ENCODE data around the gene IRF2BPL.

DNA sequence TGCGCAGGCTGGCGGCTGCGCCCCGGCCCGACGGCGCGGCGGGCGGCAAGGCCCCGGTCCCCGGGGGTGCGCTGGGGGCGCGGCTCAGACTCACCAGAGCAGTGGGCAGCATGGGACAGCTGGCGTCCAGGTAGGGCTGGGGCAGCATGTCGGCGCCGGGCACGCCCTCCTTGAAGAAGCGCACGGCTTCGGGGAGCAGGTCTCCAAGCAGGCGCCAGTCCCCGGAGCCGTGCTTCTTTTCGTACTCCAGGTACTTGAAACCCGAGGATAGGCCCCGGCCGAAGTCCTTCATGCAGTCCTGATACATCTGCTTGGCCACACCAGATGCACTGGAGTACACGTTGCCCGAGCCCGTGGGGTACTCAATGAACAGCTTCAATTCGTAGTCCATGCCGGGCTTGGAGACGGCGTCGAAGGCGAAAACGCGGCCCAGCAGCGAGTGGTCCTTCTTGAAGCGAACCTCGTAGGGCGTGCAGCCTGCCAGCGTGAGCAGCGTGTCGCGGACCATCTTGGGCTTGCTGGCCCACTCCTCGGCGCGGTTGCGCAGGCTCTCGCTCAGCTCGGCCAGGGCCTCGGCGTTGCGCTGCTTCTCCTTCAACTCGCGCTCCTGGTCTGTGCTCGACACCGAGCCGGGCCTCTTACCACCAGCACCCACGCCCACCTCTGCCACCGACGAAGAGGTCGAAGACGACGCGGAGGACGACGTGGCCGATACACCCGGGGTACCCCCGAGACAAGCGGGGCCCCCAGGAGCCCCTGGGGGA lies 2.2 kb downstream of the IRF2BPL start:
- peak; percentile 4 for TF ChIP-seq POLR2A (IDR thresholded peaks at IDR 0.05)
- no peak for TF ChIP-seq CTCF (IDR thresholded peaks at IDR 0.05)

All from prostate gland (tissue), 2 donors.